Upper lobe of left lung (tissue), 6 donors: Measurements from ENCODE around the gene GULP1. TPM values are rescaled to one million over a fixed set of nuclear protein-coding genes. Genes with fewer than 3 reads are reported as not detected.

ENCODE experiments used
- ATAC-seq, 2 donors: fragments of 200-7000 bp; cut with Tn5 transposase; one replicate each; pipeline ENCODE4 v1.9.1; 2022; ENCODE audit warnings: mild to moderate bottlenecking in 2 of 2, moderate library complexity in 2 of 2; ENCODE audit not compliant: low FRiP score in 2 of 2
- DNase-seq, 2 donors: peaks; one replicate each; pipeline ENCODE4 v3.0.0-alpha.2; 2019 to 2020
- H3K27ac ChIP-seq, 4 donors: fragments of 200-600 bp; sonication (generic); one replicate each; pipeline ENCODE4 v1.5.1; 2016 to 2019
- H3K27me3 ChIP-seq, 4 donors: fragments of 200-600 bp; sonication (generic); one replicate each; pipeline ENCODE4 v1.5.1; 2017 to 2019
- H3K36me3 ChIP-seq, 4 donors: fragments of 200-600 bp; sonication (generic); one replicate each; pipeline ENCODE4 v1.5.1; 2016 to 2019
- H3K4me1 ChIP-seq, 4 donors: fragments of 200-600 bp; sonication (generic); one replicate each; pipeline ENCODE4 v1.5.1; 2018 to 2019
- H3K4me3 ChIP-seq, 4 donors: fragments of 200-600 bp; sonication (generic); one replicate each; pipeline ENCODE4 v1.5.1; 2017 to 2019; ENCODE audit warnings: mild to moderate bottlenecking in 2 of 4, moderate library complexity in 1 of 4
- H3K9me3 ChIP-seq, 4 donors: fragments of 200-600 bp; sonication (generic); one replicate each; pipeline ENCODE4 v1.5.1; 2018 to 2019
- CTCF ChIP-seq, 6 experiments: fragments of 450-650 bp in 4 of 6; fragments of 200-600 bp in 2 of 6; sonication (generic) in 2 of 6; IDR thresholded peaks; one replicate each; pipeline ENCODE4 v1.5.1; 2016 to 2019; ENCODE audit warnings: antibody characterized with exemption in 6 of 6
- EP300 ChIP-seq, 4 donors: sonication (generic); formaldehyde crosslinking; IDR thresholded peaks; one replicate each; pipeline ENCODE4 v1.5.1; 2017; ENCODE audit warnings: antibody characterized with exemption in 4 of 4, control low read depth in 2 of 4
- POLR2A ChIP-seq, 4 donors: fragments of 450-650 bp; IDR thresholded peaks; one replicate each; pipeline ENCODE4 v1.5.1; 2016 to 2017; ENCODE audit warnings: antibody characterized with exemption in 4 of 4, mild to moderate bottlenecking in 2 of 4
- POLR2AphosphoS5 ChIP-seq, 2 donors: sonication (generic); formaldehyde crosslinking; IDR thresholded peaks; one replicate each; pipeline ENCODE4 v1.5.1; 2017; ENCODE audit warnings: antibody characterized with exemption in 2 of 2
- WGBS, 2 donors: methylation state at CpG; one replicate each; pipeline ENCODE4 v1.1.5; 2017 to 2018; 5-methylcytosine and 5-hydroxymethylcytosine counted together
- total RNA-seq, 6 donors: library from RNA; depleted of rRNA in 4 of 6; stranded (reverse); fragments of >200 nt in 4 of 6; gene quantifications; one replicate each; pipeline versions ENCODE4 v1.1.0 to v1.2.1, GENCODE V29; 2016 to 2021
- donor health status: DM: no; HTN: no; CAD: no; lungs with moderate emphysema.
- donor health status: DM: no; HTN: yes; CAD: no; lungs with severe emphysema.

Gene GULP1
- total RNA-seq, 6 donors from 2014 or later: 12.5 to 71.2 (median 32.7) TPM

- Histone ChIP-seq H3K27me3 (no peaks in the 10 kb centered on the region), H3K36me3 (no peaks in the 10 kb centered on the region), H3K9me3 (no peaks in the 10 kb centered on the region), H3K4me3 (no peak overlapping the region), H3K27ac (no peak overlapping the region), H3K4me1 (peaks cover 0 to 7% (median 3%) of the 10 kb centered on the region in 4 donors)
- ATAC-seq (no peak), DNase-seq (no peak)
- no peak for TF ChIP-seq CTCF (IDR thresholded peaks at IDR 0.05)
- no peak for TF ChIP-seq POLR2AphosphoS5 (IDR thresholded peaks at IDR 0.05)
- TF ChIP-seq EP300 (IDR thresholded peaks at IDR 0.05): no peak
Measured at GRCh38 chr2:188327518-188328213, 36.0 kb downstream of the GULP1 start.

GRCh38 chr2:188328419-188328818 lies 36.7 kb downstream of the GULP1 start:
- peaks cover 0 to 3% (median 0%) of the 10 kb centered on the region in 4 donors for H3K4me1 ChIP-seq
- H3K4me3 ChIP-seq: no peak overlapping the region
- no peak for DNase-seq
- H3K36me3 ChIP-seq: no peaks in the 10 kb centered on the region
- H3K27me3 ChIP-seq: no peaks in the 10 kb centered on the region
- ATAC-seq: no peak
- no peaks in the 10 kb centered on the region for H3K9me3 ChIP-seq
- WGBS, 2 donors: 89 to 92% methylated on average over 1 of the region's 1 CpG
- no peak overlapping the region for H3K27ac ChIP-seq
- TF ChIP-seq EP300 (IDR thresholded peaks at IDR 0.05): no peak
- no peak for TF ChIP-seq POLR2AphosphoS5 (IDR thresholded peaks at IDR 0.05)
- no peak for TF ChIP-seq POLR2A (IDR thresholded peaks at IDR 0.05)
- no peak for TF ChIP-seq CTCF (IDR thresholded peaks at IDR 0.05)

- no peak for TF ChIP-seq POLR2A (IDR thresholded peaks at IDR 0.05)
- no peak for TF ChIP-seq POLR2AphosphoS5 (IDR thresholded peaks at IDR 0.05)
- TF ChIP-seq EP300 (IDR thresholded peaks at IDR 0.05): no peak
- peaks cover 0 to 6% (median 3%) of the 10 kb centered on the region in 4 donors for H3K4me1 ChIP-seq
- ATAC-seq: no peak
- no peaks in the 10 kb centered on the region for H3K27me3 ChIP-seq
- 89 to 93% methylated on average over 2 of the region's 2 CpGs for WGBS, 2 donors
- no peaks in the 10 kb centered on the region for H3K36me3 ChIP-seq
- H3K4me3 ChIP-seq: no peak overlapping the region
- H3K27ac ChIP-seq: no peak overlapping the region
- DNase-seq: no peak
- H3K9me3 ChIP-seq: no peaks in the 10 kb centered on the region
Measured at GRCh38 chr2:188330316-188331053, 38.8 kb downstream of the GULP1 start.

DNA sequence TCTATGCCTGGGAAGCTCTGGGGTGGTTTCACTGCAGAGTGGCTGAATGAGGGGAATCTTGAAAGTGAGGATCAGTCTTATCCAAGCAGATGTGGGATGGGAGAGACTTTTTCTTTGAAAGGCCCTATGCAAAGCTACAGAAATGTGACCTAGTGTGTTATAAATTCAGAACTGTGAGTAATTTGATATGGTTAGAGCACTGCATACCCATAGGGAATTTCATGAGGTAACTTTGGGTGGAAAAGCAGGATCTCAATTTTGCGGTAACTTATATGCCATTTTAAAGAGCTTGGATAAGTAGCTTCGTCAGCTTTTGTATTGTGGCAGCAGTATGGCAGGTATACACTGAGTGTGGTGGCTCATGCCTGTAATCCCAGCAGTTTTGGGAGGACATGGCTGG lies 40.9 kb downstream of the GULP1 start:
- H3K27ac ChIP-seq: no peak overlapping the region
- TF ChIP-seq CTCF (IDR thresholded peaks at IDR 0.05) (no peak), EP300 (IDR thresholded peaks at IDR 0.05) (no peak), POLR2A (IDR thresholded peaks at IDR 0.05) (no peak), POLR2AphosphoS5 (IDR thresholded peaks at IDR 0.05) (no peak)
- no peaks in the 10 kb centered on the region for H3K27me3 ChIP-seq
- 96 to 98% methylated on average over 2 of the region's 2 CpGs for WGBS, 2 donors
- H3K9me3 ChIP-seq: no peaks in the 10 kb centered on the region
- H3K4me3 ChIP-seq: no peak overlapping the region
- H3K36me3 ChIP-seq: no peaks in the 10 kb centered on the region
- ATAC-seq: peak in 1 of 2 donors; percentile 27
- DNase-seq: no peak
- H3K4me1 ChIP-seq: peaks cover 0 to 6% (median 3%) of the 10 kb centered on the region in 4 donors

DNA sequence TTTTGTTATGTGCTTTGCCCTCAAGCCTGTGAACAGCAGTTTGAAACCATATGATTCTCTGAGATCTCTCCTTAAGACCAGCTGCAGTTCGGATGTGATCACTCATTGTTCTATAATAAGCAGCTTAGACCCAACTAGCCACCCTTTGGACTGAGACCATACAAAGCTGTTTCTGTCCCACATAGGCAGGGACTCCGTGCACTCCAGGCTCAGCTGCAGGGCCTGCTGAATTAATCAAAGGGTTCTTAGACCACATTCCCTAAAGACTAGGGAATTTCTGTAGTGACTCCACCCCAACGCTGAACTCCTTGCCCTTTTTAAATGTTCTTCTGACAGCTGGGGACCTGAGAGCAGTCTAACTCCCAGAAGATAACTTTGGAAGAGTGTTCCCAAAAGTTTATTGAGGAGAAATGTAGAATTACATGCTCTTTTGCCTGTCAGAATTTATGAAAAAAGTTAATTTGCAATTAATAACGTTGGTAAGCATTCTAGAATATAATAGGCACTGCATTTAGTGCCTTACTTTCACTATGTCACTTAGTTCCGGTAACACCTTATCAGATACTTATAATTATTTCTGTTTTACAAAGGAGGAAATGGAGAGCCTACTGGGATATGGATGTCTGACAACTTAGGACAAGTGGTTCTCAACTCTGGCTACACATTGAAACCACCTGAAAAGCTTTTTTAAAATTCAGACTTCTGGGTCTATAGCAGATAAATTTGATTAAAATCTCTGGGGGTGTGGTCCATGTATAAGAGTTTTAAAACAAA lies 42.3 kb downstream of the GULP1 start:
- WGBS, 2 donors: 22 to 30% methylated on average over 4 to 5 of the region's 5 CpGs
- peak overlapping the region in 3 of 4 donors; percentile 8 to 22 (median 19) for H3K4me3 ChIP-seq
- no peaks in the 10 kb centered on the region for H3K36me3 ChIP-seq
- H3K27me3 ChIP-seq: no peaks in the 10 kb centered on the region
- peaks cover 0 to 6% (median 3%) of the 10 kb centered on the region in 4 donors for H3K4me1 ChIP-seq
- DNase-seq (no peak), ATAC-seq (peak in 1 of 2 donors; percentile 72)
- H3K27ac ChIP-seq: peak overlapping the region; percentile 37 to 81 (median 64)
- no peaks in the 10 kb centered on the region for H3K9me3 ChIP-seq
- TF ChIP-seq EP300 (IDR thresholded peaks at IDR 0.05) (no peak), POLR2A (IDR thresholded peaks at IDR 0.05) (no peak), CTCF (IDR thresholded peaks at IDR 0.05) (no peak), POLR2AphosphoS5 (IDR thresholded peaks at IDR 0.05) (no peak)
